Measurements from ENCODE around the gene PAFAH1B2.
"Not testable (repeated sequence)": the region's sequence is repeated elsewhere in the genome, so short reads cannot be mapped to it uniquely, and the experiment has no call there.

Gene PAFAH1B2

GRCh38 chr11:117203069-117203407 lies 59.0 kb downstream of the PAFAH1B2 start:
- DNase-seq (ENCODE audit: low read depth): no peak

GRCh38 chr11:117204283-117205080 lies 60.4 kb downstream of the PAFAH1B2 start:
- no peak for DNase-seq (ENCODE audit: low read depth)

GRCh38 chr11:117205211-117205818 lies 61.2 kb downstream of the PAFAH1B2 start:
- no peak for DNase-seq (ENCODE audit: low read depth)

GRCh38 chr11:117206111-117206510 lies 62.0 kb downstream of the PAFAH1B2 start:
- DNase-seq (ENCODE audit: low read depth): not testable (repeated sequence)

- DNase-seq (ENCODE audit: low read depth): not testable (repeated sequence)
Observed at GRCh38 chr11:117206859-117207258, 62.8 kb downstream of the PAFAH1B2 start.

- DNase-seq (ENCODE audit: low read depth): not testable (repeated sequence)
Observed at GRCh38 chr11:117207481-117207880, 63.4 kb downstream of the PAFAH1B2 start.

GRCh38 chr11:117208710-117209109 lies 64.6 kb downstream of the PAFAH1B2 start:
- not testable (repeated sequence) for DNase-seq (ENCODE audit: low read depth)

- DNase-seq (ENCODE audit: low read depth): not testable (repeated sequence)
Observed at GRCh38 chr11:117209351-117210125, 65.5 kb downstream of the PAFAH1B2 start.

GRCh38 chr11:117210620-117211019 lies 66.5 kb downstream of the PAFAH1B2 start:
- no peak for DNase-seq (ENCODE audit: low read depth)

GRCh38 chr11:117212697-117213355 lies 68.7 kb downstream of the PAFAH1B2 start:
- no peak for DNase-seq (ENCODE audit: low read depth)

- no peak for DNase-seq (ENCODE audit: low read depth)
Observed at GRCh38 chr11:117214404-117215110, 70.5 kb downstream of the PAFAH1B2 start.

GRCh38 chr11:117217141-117218084 lies 73.3 kb downstream of the PAFAH1B2 start:
- no peak for DNase-seq (ENCODE audit: low read depth)

- no peak for DNase-seq (ENCODE audit: low read depth)
Observed at GRCh38 chr11:117218133-117218915, 74.2 kb downstream of the PAFAH1B2 start.

GRCh38 chr11:117219001-117219400 lies 74.9 kb downstream of the PAFAH1B2 start:
- DNase-seq (ENCODE audit: low read depth): no peak

- DNase-seq (ENCODE audit: low read depth): no peak
Observed at GRCh38 chr11:117219455-117219854, 75.4 kb downstream of the PAFAH1B2 start.

GRCh38 chr11:117219995-117220394 lies 75.9 kb downstream of the PAFAH1B2 start:
- DNase-seq (ENCODE audit: low read depth): no peak

GRCh38 chr11:117220568-117220967 lies 76.5 kb downstream of the PAFAH1B2 start:
- DNase-seq (ENCODE audit: low read depth): no peak

GRCh38 chr11:117220999-117221774 lies 77.1 kb downstream of the PAFAH1B2 start:
- DNase-seq (ENCODE audit: low read depth): no peak
